Measurements from ENCODE around the gene IL27RA. TPM values are rescaled to one million over a fixed set of nuclear protein-coding genes. Genes with fewer than 3 reads are reported as not detected.
A peak's percentile ranks its signal among the peaks of the same experiment; 100 is the strongest.
"Not testable (repeated sequence)": the region's sequence is repeated elsewhere in the genome, so short reads cannot be mapped to it uniquely, and the experiment has no call there.

The IL27RA gene
- total RNA-seq, 4 donors from 2014 or later = 0.37 to 2.1 (median 1.5) TPM

GRCh38 chr19:14039181-14039580, 7.6 kb downstream of the IL27RA start:
- Histone ChIP-seq H3K9me3 (no peaks in the 10 kb centered on the region), H3K27ac (no peak overlapping the region), H3K4me3 (no peak overlapping the region), H3K36me3 (no peaks in the 10 kb centered on the region), H3K27me3 (no peaks in the 10 kb centered on the region), H3K4me1 (peaks cover 0 to 17% (median 3%) of the 10 kb centered on the region in 4 donors)
- DNase-seq = no peak
- TF ChIP-seq POLR2A (IDR thresholded peaks at IDR 0.05) (no peak), POLR2AphosphoS5 (IDR thresholded peaks at IDR 0.05) (no peak), EP300 (IDR thresholded peaks at IDR 0.05; ENCODE audit: low read depth) (no peak)
- TF ChIP-seq, protein P1, sequence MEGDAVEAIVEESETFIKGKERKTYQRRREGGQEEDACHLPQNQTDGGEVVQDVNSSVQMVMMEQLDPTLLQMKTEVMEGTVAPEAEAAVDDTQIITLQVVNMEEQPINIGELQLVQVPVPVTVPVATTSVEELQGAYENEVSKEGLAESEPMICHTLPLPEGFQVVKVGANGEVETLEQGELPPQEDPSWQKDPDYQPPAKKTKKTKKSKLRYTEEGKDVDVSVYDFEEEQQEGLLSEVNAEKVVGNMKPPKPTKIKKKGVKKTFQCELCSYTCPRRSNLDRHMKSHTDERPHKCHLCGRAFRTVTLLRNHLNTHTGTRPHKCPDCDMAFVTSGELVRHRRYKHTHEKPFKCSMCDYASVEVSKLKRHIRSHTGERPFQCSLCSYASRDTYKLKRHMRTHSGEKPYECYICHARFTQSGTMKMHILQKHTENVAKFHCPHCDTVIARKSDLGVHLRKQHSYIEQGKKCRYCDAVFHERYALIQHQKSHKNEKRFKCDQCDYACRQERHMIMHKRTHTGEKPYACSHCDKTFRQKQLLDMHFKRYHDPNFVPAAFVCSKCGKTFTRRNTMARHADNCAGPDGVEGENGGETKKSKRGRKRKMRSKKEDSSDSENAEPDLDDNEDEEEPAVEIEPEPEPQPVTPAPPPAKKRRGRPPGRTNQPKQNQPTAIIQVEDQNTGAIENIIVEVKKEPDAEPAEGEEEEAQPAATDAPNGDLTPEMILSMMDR (IDR thresholded peaks at IDR 0.05) = no peak
- intact Hi-C loops (cut with DNase I; ENCODE audit: low total_unique reads) = no loop called here
- WGBS, 2 donors (ENCODE audit: low coverage in 1 of 2) = 96% methylated on average over 7 of the region's 7 CpGs; no CpG with 5 or more reads in 1 of the 2 donors
- in situ Hi-C loops (cut with MboI; ENCODE audit: low pct_ligation_motif_present in 1 of 4, low pct_unique_long_range_greater_than_20kb in 1 of 4, low sequenced_read_pairs in 3 of 4) = no loop called here

GRCh38 chr19:14042659-14043608, 11.4 kb downstream of the IL27RA start:
- in situ Hi-C loops (cut with MboI; ENCODE audit: low pct_ligation_motif_present in 1 of 4, low pct_unique_long_range_greater_than_20kb in 1 of 4, low sequenced_read_pairs in 3 of 4); intact Hi-C loops (cut with DNase I; ENCODE audit: low total_unique reads); H3K9me3 ChIP-seq; H3K36me3 ChIP-seq; H3K27me3 ChIP-seq; H3K4me3 ChIP-seq: not testable (repeated sequence)
- peaks cover 0 to 18% (median 3%) of the 10 kb centered on the region in 4 donors for H3K4me1 ChIP-seq
- peak; percentile 58 for DNase-seq
- WGBS, 2 donors (ENCODE audit: low coverage in 1 of 2) = 66% methylated on average over 19 of the region's 19 CpGs; no CpG with 5 or more reads in 1 of the 2 donors
- H3K27ac ChIP-seq = peak overlapping the region in 2 of 4 donors; percentile 33 to 54
- TF ChIP-seq, protein P1 (IDR thresholded peaks at IDR 0.05) = peak; percentile 43 to 72 (median 56)

GRCh38 chr19:14047866-14048265, 16.3 kb downstream of the IL27RA start:
- in situ Hi-C loops (cut with MboI; ENCODE audit: low pct_ligation_motif_present in 1 of 4, low pct_unique_long_range_greater_than_20kb in 1 of 4, low sequenced_read_pairs in 3 of 4); H3K27me3 ChIP-seq; H3K4me3 ChIP-seq; H3K36me3 ChIP-seq; DNase-seq; intact Hi-C loops (cut with DNase I; ENCODE audit: low total_unique reads); H3K9me3 ChIP-seq; H3K27ac ChIP-seq: not testable (repeated sequence)
- 95 to 96% methylated on average over 3 to 10 of the region's 10 CpGs for WGBS, 2 donors (ENCODE audit: low coverage in 1 of 2)
- H3K4me1 ChIP-seq = peaks cover 0 to 14% (median 3%) of the 10 kb centered on the region in 4 donors

DNA sequence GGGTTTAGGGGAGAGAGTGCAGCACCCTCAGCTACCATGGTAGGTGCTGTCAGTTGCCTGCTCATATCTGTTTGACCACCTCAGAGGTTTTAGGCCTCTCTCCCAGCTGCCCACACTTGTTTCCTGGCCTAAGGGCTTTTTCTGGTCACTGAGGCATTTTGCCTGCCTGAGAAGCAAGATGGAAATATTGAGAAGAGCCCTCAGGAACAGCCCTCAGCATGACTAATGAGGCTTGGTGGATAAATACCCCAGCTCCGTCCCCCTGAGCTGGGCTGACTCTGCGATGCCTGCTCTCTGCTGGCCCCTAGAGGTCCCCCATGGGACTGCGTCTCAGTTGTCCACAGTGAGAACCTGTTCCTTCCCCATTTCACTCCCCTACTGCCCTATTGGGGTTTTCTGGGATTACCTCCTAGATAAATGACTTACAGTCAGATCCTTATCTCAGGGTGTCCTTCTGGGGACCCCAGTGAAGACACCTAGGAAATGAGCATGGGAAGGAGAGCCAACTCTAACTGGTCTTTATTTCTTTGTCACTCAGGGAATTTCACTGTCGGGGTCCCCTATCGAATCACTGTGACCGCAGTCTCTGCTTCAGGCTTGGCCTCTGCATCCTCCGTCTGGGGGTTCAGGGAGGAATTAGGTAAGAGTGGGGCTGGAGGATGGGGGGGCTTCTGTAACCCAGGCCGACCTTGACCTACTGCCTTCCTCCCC, 17.0 kb downstream of the IL27RA start:
- DNase-seq = peak; percentile 72
- no peak overlapping the region for H3K27ac ChIP-seq
- H3K9me3 ChIP-seq = no peaks in the 10 kb centered on the region
- no peak overlapping the region for H3K4me3 ChIP-seq
- 78% methylated on average over 8 of the region's 8 CpGs; no CpG with 5 or more reads in 1 of the 2 donors for WGBS, 2 donors (ENCODE audit: low coverage in 1 of 2)
- no peaks in the 10 kb centered on the region for H3K36me3 ChIP-seq
- H3K4me1 ChIP-seq = peaks cover 0 to 7% (median under 1%) of the 10 kb centered on the region in 4 donors
- intact Hi-C loops (cut with DNase I; ENCODE audit: low total_unique reads) = no loop called here
- in situ Hi-C loops (cut with MboI; ENCODE audit: low pct_ligation_motif_present in 1 of 4, low pct_unique_long_range_greater_than_20kb in 1 of 4, low sequenced_read_pairs in 3 of 4) = no loop called here
- TF ChIP-seq, protein P1 (IDR thresholded peaks at IDR 0.05) = peak; percentile 71 to 89 (median 80)
- no peak for TF ChIP-seq POLR2AphosphoS5 (IDR thresholded peaks at IDR 0.05)
- no peaks in the 10 kb centered on the region for H3K27me3 ChIP-seq
